Fibroblast of gingiva (primary cell): Measurements from ENCODE around the gene APBA3.

Source experiments
- DNase-seq: peaks from one replicate; pipeline ENCODE4 v3.0.0-alpha.2; 2011; ENCODE audit warnings: low read depth

The APBA3 gene

GRCh38 chr19:3745363-3746045 is 16.0 kb downstream of the APBA3 start:
- no peak for DNase-seq

GRCh38 chr19:3743486-3743885 is 18.0 kb downstream of the APBA3 start:
- DNase-seq: no peak

- DNase-seq: no peak
These were observed 21.1 kb downstream of the APBA3 start for GRCh38 chr19:3740431-3740830.

GRCh38 chr19:3738477-3739220 is 22.8 kb downstream of the APBA3 start:
- no peak for DNase-seq

GRCh38 chr19:3737487-3738205 is 23.8 kb downstream of the APBA3 start:
- no peak for DNase-seq

- no peak for DNase-seq
These were observed 25.3 kb downstream of the APBA3 start for GRCh38 chr19:3736106-3736724.

- DNase-seq: no peak
These were observed 27.2 kb downstream of the APBA3 start for GRCh38 chr19:3734310-3734600.

- DNase-seq: no peak
These were observed 27.8 kb downstream of the APBA3 start for GRCh38 chr19:3733549-3734309.

GRCh38 chr19:3732108-3732507 is 29.4 kb downstream of the APBA3 start:
- no peak for DNase-seq

- DNase-seq: no peak
These were observed 31.0 kb downstream of the APBA3 start for GRCh38 chr19:3730457-3730958.

GRCh38 chr19:3725640-3726310 is 35.7 kb downstream of the APBA3 start:
- DNase-seq: no peak

GRCh38 chr19:3725121-3725520 is 36.4 kb downstream of the APBA3 start:
- DNase-seq: no peak

GRCh38 chr19:3723883-3724282 is 37.6 kb downstream of the APBA3 start:
- DNase-seq: no peak

GRCh38 chr19:3723110-3723488 is 38.4 kb downstream of the APBA3 start:
- DNase-seq: no peak

GRCh38 chr19:3722443-3723109 is 38.9 kb downstream of the APBA3 start:
- no peak for DNase-seq

- DNase-seq: no peak
These were observed 39.5 kb downstream of the APBA3 start for GRCh38 chr19:3721887-3722442.

GRCh38 chr19:3721131-3721886 is 40.2 kb downstream of the APBA3 start:
- DNase-seq: peak; percentile 67

- no peak for DNase-seq
These were observed 41.1 kb downstream of the APBA3 start for GRCh38 chr19:3720349-3720917.

GRCh38 chr19:3719868-3720267 is 41.6 kb downstream of the APBA3 start:
- no peak for DNase-seq
